Measurements from ENCODE around the gene GBGT1. TPM values are rescaled to one million over a fixed set of nuclear protein-coding genes. Genes with fewer than 3 reads are reported as not detected.

Gene GBGT1
- total RNA-seq, 1 donor from 2014 or later = 5.1 TPM

DNA sequence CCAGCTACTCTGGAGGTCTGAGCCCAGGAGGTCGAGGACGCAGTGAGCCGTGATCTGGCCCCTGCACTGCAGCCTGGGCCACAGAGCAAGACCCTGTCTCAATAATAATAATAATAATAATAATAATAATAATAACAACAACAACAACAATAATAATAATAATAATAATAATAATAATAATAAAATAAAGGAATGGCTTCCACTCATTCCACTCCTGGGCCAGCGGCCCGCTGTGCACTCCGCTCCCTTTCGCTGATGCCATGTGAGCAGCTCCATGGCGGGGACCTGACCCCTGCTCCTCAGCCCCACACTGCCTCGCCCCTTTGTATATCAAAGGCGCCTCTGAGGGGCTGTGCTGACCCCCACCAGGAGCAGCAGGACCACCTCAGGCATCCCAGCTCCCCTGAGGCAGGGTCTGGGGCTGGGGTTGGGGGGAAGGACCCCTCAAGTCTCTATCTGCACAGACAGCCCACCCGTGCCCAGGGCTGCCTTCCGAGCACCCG, 20.0 kb downstream of the GBGT1 start:
- no peak for DNase-seq

- DNase-seq = no peak
These were observed 20.8 kb downstream of the GBGT1 start for GRCh38 chr9:133142684-133143622.

GRCh38 chr9:133141833-133142595, 21.7 kb downstream of the GBGT1 start:
- DNase-seq = no peak

GRCh38 chr9:133140606-133141005, 23.1 kb downstream of the GBGT1 start:
- no peak for DNase-seq

DNA sequence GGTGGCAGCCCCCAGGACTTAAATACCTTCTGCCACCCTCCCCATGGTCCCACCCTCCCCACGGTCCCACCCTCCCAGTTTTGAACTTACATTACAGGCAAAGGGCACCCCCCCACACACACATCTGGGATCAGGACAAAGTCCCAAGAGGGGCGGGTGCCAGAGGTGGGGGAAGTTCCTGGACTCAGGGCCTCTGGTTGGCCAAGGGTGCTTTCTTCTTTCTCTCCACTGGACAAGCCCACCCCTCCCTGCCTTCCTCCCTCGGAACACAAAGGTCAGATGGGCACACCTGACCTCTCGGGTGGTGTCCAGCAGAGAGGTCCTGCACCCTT, 23.6 kb downstream of the GBGT1 start:
- DNase-seq = no peak

DNA sequence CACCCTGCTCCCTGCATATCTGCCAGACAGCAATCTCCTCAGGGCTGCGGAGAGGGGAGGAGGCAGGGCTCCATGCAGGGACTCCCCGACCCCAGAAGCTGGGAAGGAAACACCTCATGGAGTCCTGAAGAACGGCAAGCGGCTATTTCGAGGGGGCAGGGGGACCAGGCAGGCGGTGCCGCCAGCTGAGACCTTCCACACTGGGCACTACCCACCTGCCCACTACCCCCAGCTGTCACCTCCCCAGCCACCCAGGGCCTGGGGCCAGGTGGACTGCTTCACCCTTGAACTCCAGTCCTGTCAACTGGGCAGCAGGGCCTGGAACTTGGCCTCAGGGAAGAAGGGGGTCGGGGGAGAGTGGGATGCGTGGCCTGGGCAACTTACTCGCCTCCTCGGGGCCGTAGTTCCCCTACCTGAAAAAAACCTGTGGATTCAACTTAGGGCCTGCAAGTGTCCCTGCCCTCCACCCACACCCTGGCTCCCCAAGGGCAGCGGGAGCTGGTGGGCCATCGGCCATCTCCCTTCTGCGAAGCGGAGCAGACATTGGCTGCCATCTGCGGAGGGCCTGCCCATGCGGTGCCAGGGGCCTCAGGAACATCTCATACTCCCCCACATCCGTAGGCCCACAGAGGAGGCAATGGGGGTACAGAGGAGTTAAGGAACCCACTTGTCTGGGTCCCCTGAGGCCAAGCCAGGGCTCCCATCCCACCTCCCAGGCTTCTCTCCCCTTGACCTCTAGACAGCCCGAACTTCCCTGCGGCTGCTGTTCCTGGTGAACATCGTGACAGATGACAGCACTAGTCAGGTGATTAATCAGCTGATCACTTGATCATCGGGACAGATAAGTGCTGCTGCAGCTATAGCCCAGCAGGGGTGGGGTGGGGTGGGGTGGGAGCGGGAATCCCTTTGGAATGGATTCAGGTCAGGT, 24.2 kb downstream of the GBGT1 start:
- no peak for DNase-seq

- no peak for DNase-seq
These were observed 26.1 kb downstream of the GBGT1 start for GRCh38 chr9:133137451-133138231.

DNA sequence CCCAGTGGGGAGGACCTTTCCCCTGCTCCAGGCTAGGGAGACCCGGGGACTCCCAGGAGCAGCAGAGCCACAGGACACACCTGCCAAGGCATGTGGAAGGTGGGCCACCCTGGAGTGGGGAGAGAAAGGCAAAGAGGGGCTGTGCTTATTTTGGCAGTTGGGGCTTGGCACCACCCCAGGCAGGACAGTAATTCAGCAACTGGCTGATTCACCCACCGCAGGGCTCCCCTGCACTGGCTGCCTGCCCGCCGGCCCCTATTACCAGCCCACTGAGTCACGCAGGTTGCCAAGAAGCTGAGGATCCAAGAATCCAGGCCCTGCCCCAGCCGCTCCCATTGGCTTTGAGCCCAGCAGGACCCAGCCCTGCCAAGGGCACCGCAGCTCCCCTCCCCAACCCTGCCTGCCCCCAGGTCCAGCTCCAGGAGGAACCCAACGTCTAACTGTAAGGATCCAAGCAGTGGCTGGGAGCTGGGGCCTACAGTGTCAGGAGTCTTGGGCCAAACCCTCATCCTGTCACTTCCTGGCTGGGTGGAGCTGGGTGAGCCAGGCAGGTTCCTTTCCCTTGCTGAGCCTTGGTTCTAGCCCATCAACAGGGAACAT, 28.5 kb downstream of the GBGT1 start:
- DNase-seq = peak; percentile 74

- DNase-seq = no peak
These were observed 29.1 kb downstream of the GBGT1 start for GRCh38 chr9:133134388-133135145.

DNA sequence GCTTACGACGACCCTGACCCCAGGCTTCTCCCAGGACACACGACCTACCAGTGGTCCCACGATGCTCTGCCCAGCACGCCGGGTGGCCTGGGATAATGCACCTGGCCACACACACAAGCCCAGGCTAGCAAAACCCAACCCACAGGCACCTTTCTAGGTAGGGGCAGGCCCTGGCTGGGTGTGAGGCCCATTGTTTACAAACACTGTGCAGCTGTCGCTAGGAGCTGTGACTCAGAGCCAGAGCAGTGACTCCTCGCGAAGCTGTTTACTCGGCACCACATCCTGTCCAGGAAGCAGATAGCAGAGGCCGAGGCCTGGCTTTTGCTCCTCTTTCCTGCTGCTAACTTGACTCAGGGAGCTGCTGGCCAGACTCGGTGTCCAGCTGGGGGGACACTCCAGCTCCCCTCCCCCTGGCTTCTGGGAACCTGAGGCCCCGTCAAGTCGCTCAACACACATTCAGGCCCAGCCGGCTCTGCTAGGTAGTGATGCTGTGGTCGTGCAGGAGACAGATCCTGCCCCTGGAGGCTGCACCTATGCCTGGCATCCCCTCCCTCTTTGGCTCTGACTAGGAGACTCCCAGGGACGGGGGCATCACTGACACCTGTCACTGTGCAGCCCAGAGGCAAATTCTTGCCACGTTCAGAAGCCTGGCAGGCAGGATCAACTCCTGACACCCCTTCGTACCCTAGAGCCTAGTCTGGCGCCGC, 29.9 kb downstream of the GBGT1 start:
- peak; percentile 94 for DNase-seq

GRCh38 chr9:133132174-133132573, 31.5 kb downstream of the GBGT1 start:
- DNase-seq = no peak

DNA sequence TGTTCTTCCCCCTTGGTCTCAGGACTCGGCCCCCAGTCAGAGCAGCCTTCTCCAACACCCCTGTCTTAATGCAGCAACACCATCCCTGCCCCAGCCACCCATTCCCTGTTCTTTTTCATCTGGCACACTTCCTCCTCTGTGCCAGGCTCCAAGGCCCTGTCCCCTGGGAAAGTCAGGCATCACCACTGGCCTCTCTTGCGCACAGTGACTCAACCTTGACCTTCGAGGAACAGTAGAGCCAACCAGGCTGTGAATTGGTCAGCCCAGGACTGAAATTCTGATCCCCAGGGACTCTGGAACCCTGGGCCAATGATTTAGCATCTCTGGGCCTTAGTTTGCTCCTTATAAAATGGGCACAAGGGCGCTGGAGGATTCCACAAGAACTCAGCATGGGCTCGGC, 32.2 kb downstream of the GBGT1 start:
- DNase-seq = no peak

DNA sequence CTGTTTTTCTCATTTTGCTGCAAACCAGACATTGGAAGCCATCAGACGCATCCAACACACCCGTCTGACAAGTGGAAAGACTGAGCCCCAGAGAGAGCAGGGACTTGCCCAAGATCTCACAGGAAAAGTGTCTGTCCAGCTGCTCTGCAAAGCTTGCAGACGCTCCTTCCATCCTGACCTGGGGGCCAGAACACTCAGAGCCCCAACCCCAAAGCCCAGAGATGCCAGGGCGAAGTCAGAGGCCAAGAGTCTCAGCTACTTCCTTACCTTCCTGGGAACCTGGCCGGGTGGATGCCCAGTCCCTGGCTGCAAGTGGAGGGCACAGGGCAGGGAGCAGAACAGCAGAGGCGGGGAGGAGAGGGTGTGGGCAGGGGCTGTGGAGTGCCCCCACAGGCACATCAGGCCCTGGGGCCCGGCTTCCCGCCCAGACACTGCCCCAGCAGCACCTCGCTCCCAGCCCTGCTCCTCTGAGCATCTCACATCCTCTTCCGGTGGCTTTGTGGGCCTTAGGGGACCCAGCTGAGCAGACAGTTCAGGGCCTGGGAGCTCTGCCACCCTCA, 32.9 kb downstream of the GBGT1 start:
- DNase-seq = no peak

DNA sequence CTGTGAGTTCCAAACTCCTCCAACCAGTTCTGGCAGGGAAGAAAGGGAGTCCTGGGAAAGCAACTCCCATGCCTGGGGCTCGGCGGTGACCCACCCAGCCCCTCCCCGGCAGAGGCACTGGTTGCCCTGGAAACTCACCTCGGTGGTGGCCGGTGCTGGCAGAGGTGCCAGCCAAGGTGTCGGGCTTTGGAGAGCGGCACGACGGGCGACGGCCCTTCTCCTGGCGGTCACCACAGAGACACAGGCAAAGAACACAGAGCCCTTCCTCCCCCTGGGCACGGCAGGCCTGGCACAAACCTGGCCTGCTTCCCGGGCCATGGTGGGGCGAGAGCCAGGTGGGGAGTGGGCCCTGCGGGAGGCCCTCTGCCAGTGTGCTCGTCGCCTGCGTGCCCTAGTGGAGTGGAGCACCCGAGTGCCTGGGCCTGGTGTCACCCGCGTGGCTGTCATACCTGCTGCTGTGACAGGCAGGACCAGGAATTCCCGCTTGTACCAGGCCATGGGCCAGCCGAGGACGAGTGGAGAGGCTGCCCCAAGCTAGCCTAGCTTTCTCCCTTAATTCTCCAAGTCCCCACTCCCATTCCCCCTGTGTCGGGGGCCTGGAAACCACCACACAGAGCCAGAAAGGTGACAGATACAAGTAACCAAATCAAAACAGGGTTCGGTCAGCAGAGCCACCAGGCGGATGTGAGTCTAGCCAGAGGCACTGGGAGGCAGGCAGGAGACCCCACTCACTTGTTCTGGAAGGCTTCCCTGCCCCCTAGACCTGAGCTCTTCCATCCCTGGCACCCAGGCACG, 34.5 kb downstream of the GBGT1 start:
- peak; percentile 52 for DNase-seq

DNA sequence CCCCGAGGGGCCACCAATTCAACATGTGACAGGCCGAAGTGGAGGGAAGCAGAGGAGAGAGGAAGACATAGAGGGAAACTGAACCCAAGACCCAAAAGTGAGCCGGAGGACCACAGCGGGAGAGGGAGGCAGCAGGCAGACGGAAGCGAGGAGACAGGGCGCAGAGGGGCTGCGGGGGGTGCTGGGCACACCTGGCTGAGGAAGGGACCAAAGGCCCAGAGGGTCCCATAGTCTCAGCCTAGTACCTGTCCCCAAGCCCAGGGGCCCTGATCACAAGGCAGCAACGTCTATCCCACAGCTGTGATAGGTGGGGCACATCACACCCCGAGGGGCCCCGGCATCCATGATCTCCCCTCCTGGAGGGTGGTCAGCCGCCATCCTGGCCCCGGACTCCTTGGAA, 35.6 kb downstream of the GBGT1 start:
- no peak for DNase-seq

DNA sequence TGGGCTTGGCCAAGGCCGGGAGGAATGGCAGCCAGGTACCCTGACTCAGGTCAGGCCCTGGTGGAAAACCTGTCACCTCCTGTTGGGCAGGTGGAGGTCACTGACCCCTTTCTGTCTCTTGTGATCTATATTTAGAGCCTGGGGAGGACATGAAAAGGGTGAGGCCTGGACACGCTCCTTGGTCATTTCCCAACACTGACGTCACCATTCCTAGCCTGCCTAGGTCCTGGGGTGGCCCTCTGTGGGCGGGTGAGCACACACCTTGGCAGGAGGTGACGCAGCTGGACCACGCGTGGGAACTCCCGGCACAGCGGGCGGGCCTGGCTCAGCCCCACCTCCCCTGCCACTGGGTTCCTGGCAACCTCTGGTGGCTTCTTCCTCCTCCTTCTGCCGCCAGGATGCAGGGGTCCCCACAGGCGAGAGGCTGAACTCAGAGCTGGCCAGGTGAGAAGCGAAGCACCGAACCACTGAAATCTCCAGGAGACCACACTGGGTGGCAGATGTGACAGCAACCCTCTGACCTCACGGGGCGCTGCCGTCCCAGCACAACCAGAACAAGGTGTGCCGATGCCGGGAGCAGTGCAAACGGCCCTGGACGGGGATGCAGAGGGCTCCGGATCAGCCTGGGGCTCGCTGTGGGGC, 36.3 kb downstream of the GBGT1 start:
- no peak for DNase-seq

DNA sequence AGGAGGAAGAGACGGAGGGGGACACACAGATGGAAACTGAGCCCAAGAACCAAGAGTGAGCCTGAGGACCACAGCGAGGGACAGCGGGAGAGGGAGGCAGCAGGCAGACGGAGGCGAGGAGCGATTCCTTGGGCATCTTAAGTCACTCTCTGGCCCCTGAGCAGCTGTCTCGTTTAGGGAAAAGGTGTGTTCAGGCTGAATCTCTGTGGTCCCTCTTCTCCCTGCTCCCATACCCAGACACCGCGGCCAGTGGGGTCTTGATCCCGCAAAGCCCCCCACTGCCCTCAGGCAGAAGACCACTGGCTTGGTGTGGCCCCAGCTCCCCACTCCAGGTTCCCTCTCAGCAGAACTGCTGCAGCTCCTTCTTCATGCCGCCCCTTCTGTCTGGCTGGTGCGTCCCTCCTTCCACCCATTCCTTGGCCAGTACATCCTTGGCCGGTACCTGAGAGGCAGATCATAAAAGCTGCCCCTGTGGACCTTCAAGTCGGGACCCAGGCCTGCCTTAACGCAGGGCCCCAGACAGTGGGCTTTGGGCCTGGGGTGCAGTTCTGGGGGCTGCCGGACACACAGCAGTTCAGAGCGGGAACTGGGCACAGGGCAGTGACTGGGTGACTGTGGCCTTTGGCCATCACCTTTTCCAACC, 36.9 kb downstream of the GBGT1 start:
- DNase-seq = no peak

Data from tongue (tissue), 2 donors.